CD8-positive, alpha-beta memory T cell (primary cell): ENCODE data around the gene PHKB. TPM values are rescaled to one million over a fixed set of nuclear protein-coding genes. Genes with fewer than 3 reads are reported as not detected.

ENCODE experiments used
- CTCF ChIA-PET: fragments of 350-600 bp; sonication (Branson Sonifier 250); formaldehyde crosslinking; loops from one replicate; lab custom pipeline; 2021; ENCODE audit warnings: antibody characterized with exemption; lab: Charles Lee
- POLR2A ChIA-PET: fragments of 350-600 bp; sonication (Branson Sonifier 250); formaldehyde crosslinking; loops from one replicate; lab custom pipeline; 2021; ENCODE audit warnings: antibody characterized with exemption; lab: Charles Lee
- DNase-seq, 5 donors: peaks; one replicate each; pipeline versions ENCODE4 v3.0.0 to v3.0.0-alpha.2; 2020 to 2022; ENCODE audit warnings: mixed read lengths in 1 of 5
- H3K27ac ChIP-seq: one replicate; pipeline ENCODE4 v1.7.0; 2013; ENCODE audit warnings: low read depth, mild to moderate bottlenecking, low read length, moderate library complexity
- H3K27me3 ChIP-seq: 2 replicates; pipeline ENCODE4 v1.7.0; 2013; ENCODE audit warnings: low read length, mild to moderate bottlenecking; ENCODE audit not compliant: insufficient read depth, poor library complexity, severe bottlenecking
- H3K36me3 ChIP-seq: 2 replicates; pipeline ENCODE4 v1.7.0; 2013; ENCODE audit warnings: mild to moderate bottlenecking, low read length, moderate library complexity; ENCODE audit not compliant: insufficient read depth
- H3K4me1 ChIP-seq: 2 replicates; pipeline ENCODE4 v1.7.0; 2013; ENCODE audit warnings: mild to moderate bottlenecking, low read length, moderate library complexity; ENCODE audit not compliant: insufficient read depth
- H3K4me3 ChIP-seq: 2 replicates; pipeline ENCODE4 v1.7.0; 2013; ENCODE audit warnings: mild to moderate bottlenecking, low read length
- H3K9me3 ChIP-seq: 2 replicates; pipeline ENCODE4 v1.7.0; 2013; ENCODE audit warnings: mild to moderate bottlenecking, low read length
- H3K27ac Mint-ChIP-seq, 8 donors: one replicate each; pipeline ENCODE4 v1.8.0; 2020 to 2021; ENCODE audit warnings: mixed read lengths in 8 of 8, mild to moderate bottlenecking in 6 of 8, inconsistent platforms in 3 of 8, moderate library complexity in 3 of 8
- H3K27me3 Mint-ChIP-seq, 2 donors: one replicate each; pipeline ENCODE4 v1.8.0; 2020 to 2021; ENCODE audit warnings: mixed read lengths in 2 of 2, mild to moderate bottlenecking in 1 of 2, moderate library complexity in 1 of 2
- H3K36me3 Mint-ChIP-seq, 3 donors: one replicate each; pipeline ENCODE4 v1.8.0; 2020 to 2021; ENCODE audit warnings: mixed read lengths in 3 of 3, inconsistent platforms in 1 of 3, mild to moderate bottlenecking in 1 of 3
- H3K4me1 Mint-ChIP-seq, 3 donors: one replicate each; pipeline ENCODE4 v1.8.0; 2020 to 2021; ENCODE audit warnings: mixed read lengths in 3 of 3, inconsistent platforms in 1 of 3, mild to moderate bottlenecking in 1 of 3
- H3K4me3 Mint-ChIP-seq, 7 donors: one replicate each; pipeline ENCODE4 v1.8.0; 2020 to 2021; ENCODE audit warnings: mixed read lengths in 7 of 7, mild to moderate bottlenecking in 6 of 7, moderate library complexity in 4 of 7, inconsistent platforms in 2 of 7
- H3K9me3 Mint-ChIP-seq, 5 donors: one replicate each; pipeline ENCODE4 v1.8.0; 2020 to 2022; ENCODE audit warnings: mixed read lengths in 5 of 5, mild to moderate bottlenecking in 3 of 5, moderate library complexity in 2 of 5, inconsistent platforms in 1 of 5
- polyA plus RNA-seq: library from polyadenylated mRNA; unstranded; fragments of 300-500 nt; fragmentation: Illumina TruSeq; gene quantifications from one replicate; pipeline ENCODE4 v1.2.3, GENCODE V29; 2021
- total RNA-seq, 2 experiments: library from RNA; stranded (reverse); gene quantifications; one replicate each; pipeline ENCODE4 v1.2.3, GENCODE V29; 2021

The PHKB gene
- total and polyA plus RNA-seq, 3 experiments from 2014 or later, result 23.0 to 29.2 (median 25.4) TPM

- Histone ChIP-seq H3K36me3 (peaks cover 3% of the 10 kb centered on the region), H3K27ac (no peak overlapping the region), H3K27me3 (no peaks in the 10 kb centered on the region), H3K9me3 (no peaks in the 10 kb centered on the region), H3K4me3 (no peak overlapping the region), H3K4me1 (peaks cover 20% of the 10 kb centered on the region)
- CTCF ChIA-PET, result no interaction called here
- H3K27me3 Mint-ChIP-seq, result no peaks in the 10 kb centered on the region
- no peak for DNase-seq
- peaks cover 15 to 36% (median 24%) of the 10 kb centered on the region in 3 donors for H3K36me3 Mint-ChIP-seq
- POLR2A ChIA-PET, result no interaction called here
- H3K4me3 Mint-ChIP-seq, result no peak overlapping the region
- H3K9me3 Mint-ChIP-seq, result peaks cover 0 to 4% (median 0%) of the 10 kb centered on the region in 5 donors
- H3K4me1 Mint-ChIP-seq, result peaks cover 36 to 66% (median 50%) of the 10 kb centered on the region in 3 donors
- peak overlapping the region in 3 of 8 donors; percentile 44 to 61 (median 50) for H3K27ac Mint-ChIP-seq
Measured at GRCh38 chr16:47577029-47577428, 115.9 kb downstream of the PHKB start.

GRCh38 chr16:47578033-47578432 is 116.9 kb downstream of the PHKB start:
- CTCF ChIA-PET, result no interaction called here
- peaks cover 0 to 4% (median 0%) of the 10 kb centered on the region in 5 donors for H3K9me3 Mint-ChIP-seq
- no peaks in the 10 kb centered on the region for H3K27me3 Mint-ChIP-seq
- H3K4me3 Mint-ChIP-seq, result no peak overlapping the region
- H3K36me3 Mint-ChIP-seq, result peaks cover 13 to 35% (median 28%) of the 10 kb centered on the region in 3 donors
- Histone ChIP-seq H3K36me3 (peaks cover 3% of the 10 kb centered on the region), H3K27me3 (no peaks in the 10 kb centered on the region), H3K9me3 (no peaks in the 10 kb centered on the region), H3K4me1 (peaks cover 16% of the 10 kb centered on the region), H3K4me3 (no peak overlapping the region), H3K27ac (no peak overlapping the region)
- peaks cover 28 to 56% (median 40%) of the 10 kb centered on the region in 3 donors for H3K4me1 Mint-ChIP-seq
- peak overlapping the region in 2 of 8 donors; percentile 24 to 61 for H3K27ac Mint-ChIP-seq
- DNase-seq, result no peak
- POLR2A ChIA-PET, result no interaction called here

- H3K27ac Mint-ChIP-seq, result peak overlapping the region in 3 of 8 donors; percentile 6 to 58 (median 44)
- H3K27ac ChIP-seq, result no peak overlapping the region
- H3K4me1 Mint-ChIP-seq, result peaks cover 26 to 51% (median 35%) of the 10 kb centered on the region in 3 donors
- peaks cover 0 to 4% (median 0%) of the 10 kb centered on the region in 5 donors for H3K9me3 Mint-ChIP-seq
- H3K9me3 ChIP-seq, result no peaks in the 10 kb centered on the region
- H3K27me3 Mint-ChIP-seq, result no peaks in the 10 kb centered on the region
- H3K27me3 ChIP-seq, result no peaks in the 10 kb centered on the region
- H3K4me3 Mint-ChIP-seq, result no peak overlapping the region
- no peak overlapping the region for H3K4me3 ChIP-seq
- peaks cover 11% of the 10 kb centered on the region for H3K4me1 ChIP-seq
- CTCF ChIA-PET, result no interaction called here
- POLR2A ChIA-PET, result no interaction called here
- no peak for DNase-seq
- peaks cover 3% of the 10 kb centered on the region for H3K36me3 ChIP-seq
- peaks cover 14 to 35% (median 32%) of the 10 kb centered on the region in 3 donors for H3K36me3 Mint-ChIP-seq
Measured at GRCh38 chr16:47578573-47578972, 117.4 kb downstream of the PHKB start.

- DNase-seq, result no peak
- peak overlapping the region in 1 of 7 donors; percentile 13 for H3K4me3 Mint-ChIP-seq
- H3K9me3 Mint-ChIP-seq, result no peaks in the 10 kb centered on the region
- H3K27me3 ChIP-seq, result no peaks in the 10 kb centered on the region
- no peaks in the 10 kb centered on the region for H3K27me3 Mint-ChIP-seq
- peaks cover 3% of the 10 kb centered on the region for H3K36me3 ChIP-seq
- H3K4me1 Mint-ChIP-seq, result peaks cover 11 to 29% (median 13%) of the 10 kb centered on the region in 3 donors
- H3K27ac Mint-ChIP-seq, result no peak overlapping the region
- H3K4me3 ChIP-seq, result no peak overlapping the region
- POLR2A ChIA-PET, result no interaction called here
- CTCF ChIA-PET, result no interaction called here
- no peaks in the 10 kb centered on the region for H3K9me3 ChIP-seq
- no peak overlapping the region for H3K27ac ChIP-seq
- H3K36me3 Mint-ChIP-seq, result peaks cover 17 to 26% (median 25%) of the 10 kb centered on the region in 3 donors
- H3K4me1 ChIP-seq, result no peaks in the 10 kb centered on the region
Measured at GRCh38 chr16:47581114-47581513, 120.0 kb downstream of the PHKB start.

GRCh38 chr16:47584464-47585225 is 123.5 kb downstream of the PHKB start:
- H3K4me1 Mint-ChIP-seq, result peaks cover 0 to 4% (median 1%) of the 10 kb centered on the region in 3 donors
- Histone ChIP-seq H3K4me1 (no peaks in the 10 kb centered on the region), H3K27ac (no peak overlapping the region), H3K9me3 (no peaks in the 10 kb centered on the region), H3K36me3 (peaks cover 3% of the 10 kb centered on the region), H3K4me3 (no peak overlapping the region), H3K27me3 (no peaks in the 10 kb centered on the region)
- CTCF ChIA-PET, result interaction anchor here (1.0 kb wide), 1 partner anchor 19 kb away, joined by 3 read pairs; no protein-coding TSS in a partner anchor
- POLR2A ChIA-PET, result no interaction called here
- DNase-seq, result no peak
- H3K36me3 Mint-ChIP-seq, result peaks cover 7 to 34% (median 18%) of the 10 kb centered on the region in 3 donors
- H3K27me3 Mint-ChIP-seq, result no peaks in the 10 kb centered on the region
- H3K27ac Mint-ChIP-seq, result peak overlapping the region in 2 of 8 donors; percentile 8 to 36
- H3K9me3 Mint-ChIP-seq, result no peaks in the 10 kb centered on the region
- no peak overlapping the region for H3K4me3 Mint-ChIP-seq

- no peaks in the 10 kb centered on the region for H3K27me3 Mint-ChIP-seq
- no peaks in the 10 kb centered on the region for H3K9me3 Mint-ChIP-seq
- Histone ChIP-seq H3K27me3 (no peaks in the 10 kb centered on the region), H3K27ac (no peak overlapping the region), H3K4me3 (no peak overlapping the region), H3K36me3 (peaks cover 12% of the 10 kb centered on the region), H3K4me1 (no peaks in the 10 kb centered on the region), H3K9me3 (no peaks in the 10 kb centered on the region)
- no peak overlapping the region for H3K4me3 Mint-ChIP-seq
- peaks cover 13 to 40% (median 25%) of the 10 kb centered on the region in 3 donors for H3K36me3 Mint-ChIP-seq
- ChIA-PET CTCF (interaction anchor here (0.8 kb wide), 1 partner anchor 9 kb away, joined by 3 read pairs; no protein-coding TSS in a partner anchor), POLR2A (no interaction called here)
- peaks cover 0 to 10% (median 7%) of the 10 kb centered on the region in 3 donors for H3K4me1 Mint-ChIP-seq
- peak overlapping the region in 1 of 8 donors; percentile 15 for H3K27ac Mint-ChIP-seq
- no peak for DNase-seq
Measured at GRCh38 chr16:47586121-47586520, 125.0 kb downstream of the PHKB start.

GRCh38 chr16:47590472-47590871 is 129.3 kb downstream of the PHKB start:
- H3K36me3 ChIP-seq, result peaks cover 20% of the 10 kb centered on the region
- H3K4me1 Mint-ChIP-seq, result peaks cover 16 to 29% (median 23%) of the 10 kb centered on the region in 3 donors

GRCh38 chr16:47592232-47592631 is 131.1 kb downstream of the PHKB start:
- peaks cover 20% of the 10 kb centered on the region for H3K36me3 ChIP-seq

More at GRCh38 chr16:47590472-47590871, 129.3 kb downstream of the PHKB start:
- H3K27ac ChIP-seq, result no peak overlapping the region
- Mint-ChIP-seq H3K27ac (peak overlapping the region in 5 of 8 donors; percentile 5 to 92 (median 80)), H3K9me3 (no peaks in the 10 kb centered on the region), H3K36me3 (peaks cover 16 to 45% (median 29%) of the 10 kb centered on the region in 3 donors), H3K4me3 (no peak overlapping the region), H3K27me3 (no peaks in the 10 kb centered on the region)
- H3K9me3 ChIP-seq, result no peaks in the 10 kb centered on the region
- DNase-seq, result no peak
- peaks cover 10% of the 10 kb centered on the region for H3K4me1 ChIP-seq
- no peaks in the 10 kb centered on the region for H3K27me3 ChIP-seq
- H3K4me3 ChIP-seq, result no peak overlapping the region
- CTCF ChIA-PET, result no interaction called here
- POLR2A ChIA-PET, result no interaction called here

More at GRCh38 chr16:47592232-47592631, 131.1 kb downstream of the PHKB start:
- Mint-ChIP-seq H3K9me3 (no peaks in the 10 kb centered on the region), H3K27ac (peak overlapping the region; percentile 20 to 90 (median 84)), H3K4me1 (peaks cover 16 to 25% (median 23%) of the 10 kb centered on the region in 3 donors), H3K4me3 (peak overlapping the region; percentile 2 to 79 (median 46)), H3K36me3 (peaks cover 19 to 54% (median 34%) of the 10 kb centered on the region in 3 donors), H3K27me3 (no peaks in the 10 kb centered on the region)
- Histone ChIP-seq H3K27ac (no peak overlapping the region), H3K27me3 (no peaks in the 10 kb centered on the region), H3K4me3 (no peak overlapping the region), H3K4me1 (peaks cover 10% of the 10 kb centered on the region), H3K9me3 (no peaks in the 10 kb centered on the region)
- ChIA-PET POLR2A (no interaction called here), CTCF (no interaction called here)
- no peak for DNase-seq
